ENCODE results near the gene TRPT1.

The TRPT1 gene

DNA sequence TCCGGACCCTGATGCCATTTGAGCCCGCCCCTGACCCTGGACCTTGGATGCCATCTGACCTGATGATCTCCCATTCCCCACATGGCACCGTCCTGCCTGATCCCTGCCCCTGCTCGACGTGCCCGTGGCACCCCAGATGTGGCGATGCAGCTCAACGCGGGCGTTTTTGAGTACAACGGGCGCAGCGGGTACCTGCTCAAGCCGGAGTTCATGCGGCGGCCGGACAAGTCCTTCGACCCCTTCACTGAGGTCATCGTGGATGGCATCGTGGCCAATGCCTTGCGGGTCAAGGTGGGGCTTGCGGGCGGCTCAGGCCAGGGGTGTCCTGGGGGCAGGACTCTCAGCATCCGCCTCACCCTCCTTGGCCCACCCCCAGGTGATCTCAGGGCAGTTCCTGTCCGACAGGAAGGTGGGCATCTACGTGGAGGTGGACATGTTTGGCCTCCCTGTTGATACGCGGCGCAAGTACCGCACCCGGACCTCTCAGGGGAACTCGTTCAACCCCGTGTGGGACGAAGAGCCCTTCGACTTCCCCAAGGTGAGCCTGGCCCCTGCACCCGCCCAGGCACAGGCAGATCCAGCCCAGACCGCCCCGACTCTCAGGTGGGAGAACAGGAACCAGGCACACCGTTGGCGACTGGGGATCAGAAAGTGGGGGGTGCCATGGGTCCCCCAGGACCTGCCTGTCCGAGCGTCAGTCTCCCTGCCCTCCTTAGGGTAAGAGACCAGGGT lies 36.5 kb upstream of the TRPT1 start:
- DNase-seq (ENCODE audit: low read depth) = no peak
- TF ChIP-seq, protein P1, sequence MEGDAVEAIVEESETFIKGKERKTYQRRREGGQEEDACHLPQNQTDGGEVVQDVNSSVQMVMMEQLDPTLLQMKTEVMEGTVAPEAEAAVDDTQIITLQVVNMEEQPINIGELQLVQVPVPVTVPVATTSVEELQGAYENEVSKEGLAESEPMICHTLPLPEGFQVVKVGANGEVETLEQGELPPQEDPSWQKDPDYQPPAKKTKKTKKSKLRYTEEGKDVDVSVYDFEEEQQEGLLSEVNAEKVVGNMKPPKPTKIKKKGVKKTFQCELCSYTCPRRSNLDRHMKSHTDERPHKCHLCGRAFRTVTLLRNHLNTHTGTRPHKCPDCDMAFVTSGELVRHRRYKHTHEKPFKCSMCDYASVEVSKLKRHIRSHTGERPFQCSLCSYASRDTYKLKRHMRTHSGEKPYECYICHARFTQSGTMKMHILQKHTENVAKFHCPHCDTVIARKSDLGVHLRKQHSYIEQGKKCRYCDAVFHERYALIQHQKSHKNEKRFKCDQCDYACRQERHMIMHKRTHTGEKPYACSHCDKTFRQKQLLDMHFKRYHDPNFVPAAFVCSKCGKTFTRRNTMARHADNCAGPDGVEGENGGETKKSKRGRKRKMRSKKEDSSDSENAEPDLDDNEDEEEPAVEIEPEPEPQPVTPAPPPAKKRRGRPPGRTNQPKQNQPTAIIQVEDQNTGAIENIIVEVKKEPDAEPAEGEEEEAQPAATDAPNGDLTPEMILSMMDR (conservative IDR thresholded peaks at IDR 0.05; ENCODE audit: low read depth, low read length) = no peak
- H3K4me3 ChIP-seq (ENCODE audit: low read depth, low read length) = no peak overlapping the region

DNA sequence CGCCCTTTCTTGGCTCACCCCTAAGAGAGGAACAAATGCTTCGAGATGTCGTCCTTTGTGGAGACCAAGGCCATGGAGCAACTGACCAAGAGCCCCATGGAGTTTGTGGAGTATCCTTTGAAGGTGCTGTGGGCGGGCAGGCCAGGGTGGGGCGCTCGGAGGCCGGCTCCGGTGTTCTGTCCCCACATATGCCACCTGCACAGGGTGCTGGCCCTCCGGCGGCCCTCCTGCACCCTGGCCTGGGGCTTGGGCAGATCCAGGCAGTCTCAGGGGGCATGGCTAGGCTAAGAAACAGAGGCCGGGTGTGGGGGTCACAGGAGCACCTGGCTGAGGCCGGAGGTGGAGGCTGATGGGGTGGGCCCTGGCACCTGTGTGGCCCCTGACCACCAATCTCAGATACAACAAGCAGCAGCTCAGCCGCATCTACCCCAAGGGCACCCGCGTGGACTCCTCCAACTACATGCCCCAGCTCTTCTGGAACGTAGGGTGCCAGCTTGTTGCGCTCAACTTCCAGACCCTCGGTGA lies 35.6 kb upstream of the TRPT1 start:
- H3K4me3 ChIP-seq (ENCODE audit: low read depth, low read length) = no peak overlapping the region
- TF ChIP-seq, protein P1 (conservative IDR thresholded peaks at IDR 0.05; ENCODE audit: low read depth, low read length) = no peak
- DNase-seq (ENCODE audit: low read depth) = no peak

DNA sequence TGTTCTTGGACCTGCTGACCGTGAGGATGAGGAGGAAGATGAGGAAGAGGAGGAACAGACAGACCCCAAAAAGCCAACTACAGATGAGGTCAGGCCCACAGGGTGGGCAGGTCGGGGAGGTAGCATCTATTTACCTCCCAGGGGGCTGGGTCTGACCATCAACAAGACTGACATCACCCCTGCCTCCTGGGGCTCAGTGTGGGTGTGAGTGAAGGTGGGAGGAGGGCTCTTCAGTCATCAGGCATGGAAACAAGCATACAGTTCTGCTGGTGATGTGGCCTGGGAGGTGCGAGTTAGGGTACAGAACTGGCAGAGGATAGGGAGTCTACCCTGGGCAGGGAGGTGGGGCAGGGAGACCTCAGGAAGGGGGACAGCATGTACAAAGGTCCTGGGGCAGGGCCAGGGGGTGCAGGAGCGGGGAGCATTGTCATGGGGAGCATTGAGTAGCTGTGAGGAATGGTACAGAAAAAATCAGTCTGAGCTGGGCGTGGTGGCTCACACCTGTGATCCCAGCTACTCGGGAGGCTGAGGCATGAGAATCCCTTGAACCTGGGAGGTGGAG lies 34.2 kb upstream of the TRPT1 start:
- TF ChIP-seq, protein P1 (conservative IDR thresholded peaks at IDR 0.05; ENCODE audit: low read depth, low read length) = no peak
- no peak overlapping the region for H3K4me3 ChIP-seq (ENCODE audit: low read depth, low read length)
- DNase-seq (ENCODE audit: low read depth) = no peak

DNA sequence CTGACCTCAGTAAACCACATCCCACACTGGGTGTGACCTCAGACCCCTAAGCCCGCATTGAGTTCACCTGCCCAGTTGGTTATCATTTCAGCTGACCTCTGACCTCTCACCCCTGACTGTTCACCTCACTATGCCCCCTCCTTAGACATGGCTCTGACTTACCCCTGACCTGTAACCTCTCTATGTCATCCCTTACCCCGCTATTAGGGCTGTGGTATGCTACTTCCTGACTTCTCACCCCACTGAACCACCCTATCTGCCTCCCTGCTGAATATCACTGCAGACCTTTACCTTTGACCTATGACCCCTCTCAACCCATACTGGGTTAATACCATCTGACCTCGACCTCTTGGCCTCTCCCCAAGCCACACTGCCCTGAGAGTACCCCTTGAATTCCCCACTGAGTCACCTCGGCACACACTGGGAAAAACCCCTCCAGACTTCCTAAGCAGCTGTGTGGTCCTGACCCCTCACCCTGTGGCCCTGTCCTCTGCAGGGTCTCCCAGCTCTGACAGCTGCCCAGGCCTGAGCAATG lies 33.6 kb upstream of the TRPT1 start:
- no peak overlapping the region for H3K4me3 ChIP-seq (ENCODE audit: low read depth, low read length)
- TF ChIP-seq, protein P1 (conservative IDR thresholded peaks at IDR 0.05; ENCODE audit: low read depth, low read length) = no peak
- DNase-seq (ENCODE audit: low read depth) = no peak

DNA sequence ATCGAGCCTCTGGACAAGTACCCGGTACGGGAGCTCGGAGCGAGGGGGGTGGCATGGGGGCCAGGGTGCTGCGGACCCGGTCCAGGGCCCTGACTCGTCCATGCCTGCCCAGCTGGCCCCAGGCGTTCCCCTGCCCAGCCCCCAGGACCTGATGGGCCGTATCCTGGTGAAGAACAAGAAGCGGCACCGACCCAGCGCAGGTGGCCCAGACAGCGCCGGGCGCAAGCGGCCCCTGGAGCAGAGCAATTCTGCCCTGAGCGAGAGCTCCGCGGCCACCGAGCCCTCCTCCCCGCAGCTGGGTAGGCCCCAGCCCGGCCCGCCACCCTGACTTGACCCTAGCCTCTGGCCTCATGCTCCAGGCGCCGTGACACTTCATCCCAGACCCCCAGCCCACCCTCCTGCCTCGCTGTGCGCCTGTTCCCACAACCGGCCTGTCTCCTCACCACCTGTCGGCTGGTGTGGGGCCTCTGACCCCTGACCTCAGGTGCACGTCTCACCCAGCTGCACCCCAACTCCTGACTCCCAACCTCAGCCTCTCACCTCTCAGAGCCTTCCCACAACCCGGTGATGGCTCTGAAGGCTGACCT lies 33.1 kb upstream of the TRPT1 start:
- DNase-seq (ENCODE audit: low read depth) = no peak
- no peak overlapping the region for H3K4me3 ChIP-seq (ENCODE audit: low read depth, low read length)
- TF ChIP-seq, protein P1 (conservative IDR thresholded peaks at IDR 0.05; ENCODE audit: low read depth, low read length) = no peak

DNA sequence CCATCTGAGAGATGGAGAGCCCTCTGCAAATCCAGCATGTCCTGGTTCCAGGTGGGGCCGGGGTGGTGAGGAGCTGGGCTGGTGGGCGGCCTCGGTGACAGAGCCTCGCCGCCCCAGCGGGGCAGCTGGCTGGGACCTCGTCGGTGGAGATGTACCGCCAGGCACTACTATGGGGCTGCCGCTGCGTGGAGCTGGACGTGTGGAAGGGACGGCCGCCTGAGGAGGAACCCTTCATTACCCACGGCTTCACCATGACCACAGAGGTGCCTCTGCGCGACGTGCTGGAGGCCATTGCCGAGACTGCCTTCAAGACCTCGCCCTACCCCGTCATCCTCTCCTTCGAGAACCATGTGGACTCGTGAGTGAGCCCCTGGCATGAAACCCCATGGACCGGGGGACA lies 32.4 kb upstream of the TRPT1 start:
- TF ChIP-seq, protein P1 (conservative IDR thresholded peaks at IDR 0.05; ENCODE audit: low read depth, low read length) = no peak
- H3K4me3 ChIP-seq (ENCODE audit: low read depth, low read length) = no peak overlapping the region
- no peak for DNase-seq (ENCODE audit: low read depth)
